Transverse colon (tissue), 4 donors: ENCODE measurements around the gene CXCR1. TPM values are rescaled to one million over a fixed set of nuclear protein-coding genes. Genes with fewer than 3 reads are reported as not detected.

Source experiments
- DNase-seq: peaks from one replicate; pipeline ENCODE4 v3.0.0-alpha.2; 2019
- H3K27ac ChIP-seq, 4 donors: fragments of 200-600 bp; sonication (generic); 2 replicates each; pipeline ENCODE4 v1.5.1; 2016 to 2018; ENCODE audit warnings: inconsistent platforms in 4 of 4
- H3K27me3 ChIP-seq: fragments of 200-600 bp; sonication (generic); 2 replicates; pipeline ENCODE4 v1.5.1; 2017; ENCODE audit warnings: inconsistent platforms
- H3K36me3 ChIP-seq, 4 donors: fragments of 200-600 bp; sonication (generic); 2 replicates each; pipeline ENCODE4 v1.5.1; 2017 to 2019; ENCODE audit warnings: inconsistent platforms in 4 of 4
- H3K4me1 ChIP-seq, 4 donors: fragments of 200-600 bp; sonication (generic); 2 replicates each; pipeline ENCODE4 v1.5.1; 2017 to 2020; ENCODE audit warnings: inconsistent platforms in 4 of 4
- H3K4me3 ChIP-seq, 4 donors: fragments of 200-600 bp; sonication (generic); 1 replicate in 1 of 4; 2 replicates in 3 of 4; pipeline versions ENCODE4 v1.5.1 to v1.6.1; 2017 to 2019; ENCODE audit warnings: inconsistent platforms in 4 of 4
- H3K9me3 ChIP-seq, 2 donors: fragments of 200-600 bp; sonication (generic); 2 replicates each; pipeline ENCODE4 v1.5.1; 2017 to 2019; ENCODE audit warnings: inconsistent platforms in 2 of 2
- CTCF ChIP-seq, 5 experiments: fragments of 200-600 bp in 3 of 5; fragments of 450-650 bp in 2 of 5; sonication (generic) in 3 of 5; IDR thresholded peaks; 1 replicate in 2 of 5; 2 replicates in 3 of 5; pipeline ENCODE4 v1.5.1; 2016 to 2017; ENCODE audit warnings: antibody characterized with exemption in 5 of 5, inconsistent platforms in 3 of 5, mild to moderate bottlenecking in 2 of 5, moderate library complexity in 1 of 5
- EP300 ChIP-seq: sonication (generic); formaldehyde crosslinking; IDR thresholded peaks from one replicate; pipeline ENCODE4 v1.6.1; 2017; ENCODE audit warnings: antibody characterized with exemption, low read depth
- POLR2A ChIP-seq: fragments of 450-650 bp; IDR thresholded peaks from one replicate; pipeline ENCODE4 v1.6.1; 2016; ENCODE audit warnings: antibody characterized with exemption, mild to moderate bottlenecking, moderate library complexity
- POLR2AphosphoS5 ChIP-seq, 3 donors: sonication (generic); formaldehyde crosslinking; IDR thresholded peaks; one replicate each; pipeline ENCODE4 v1.6.1; 2016; ENCODE audit warnings: antibody characterized with exemption in 3 of 3
- WGBS, 2 donors: methylation state at CpG; one replicate each; pipeline ENCODE4 v1.1.5; 2018; ENCODE audit warnings: low coverage in 1 of 2; 5-methylcytosine and 5-hydroxymethylcytosine counted together
- in situ Hi-C, 4 donors: fragments of 200-750 bp; cut with MboI; loops; one replicate each; pipeline versions ENCODE4 v1.15.0 to v1.15.1; 2017; ENCODE audit warnings: low sequenced_read_pairs in 3 of 4, low pct_ligation_motif_present in 1 of 4, low pct_unique_long_range_greater_than_20kb in 1 of 4
- intact Hi-C: fragments of 100-400 bp; cut with DNase I; formaldehyde crosslinking; loops from one replicate; pipeline ENCODE4 v1.15.1; 2023; ENCODE audit warnings: low total_unique reads
- total RNA-seq, 4 donors: library from RNA; depleted of rRNA; stranded (reverse); fragments of >200 nt; gene quantifications; one replicate each; pipeline ENCODE4 v1.1.0, GENCODE V29; 2016

CXCR1 gene
- total RNA-seq, 4 donors from 2014 or later = 0.14 TPM; not detected in 3

- Histone ChIP-seq H3K27ac (no peak overlapping the region), H3K4me3 (no peak overlapping the region), H3K9me3 (no peaks in the 10 kb centered on the region), H3K27me3 (no peaks in the 10 kb centered on the region), H3K36me3 (no peaks in the 10 kb centered on the region), H3K4me1 (no peaks in the 10 kb centered on the region)
- TF ChIP-seq POLR2AphosphoS5 (IDR thresholded peaks at IDR 0.05) = no peak
- TF ChIP-seq POLR2A = no peak
- TF ChIP-seq CTCF (IDR thresholded peaks at IDR 0.05) = no peak
- no peak for TF ChIP-seq EP300
- 45% methylated on average over 1 of the region's 1 CpG; no CpG with 5 or more reads in 1 of the 2 donors for WGBS, 2 donors
- intact Hi-C loops (no loop called here), in situ Hi-C loops (no loop called here)
- DNase-seq = no peak
Measured at GRCh38 chr2:218152777-218153176, 14.0 kb downstream of the CXCR1 start.

- no peaks in the 10 kb centered on the region for H3K4me1 ChIP-seq
- no peaks in the 10 kb centered on the region for H3K9me3 ChIP-seq
- no peak overlapping the region for H3K27ac ChIP-seq
- DNase-seq = no peak
- H3K27me3 ChIP-seq = no peaks in the 10 kb centered on the region
- H3K4me3 ChIP-seq = no peak overlapping the region
- in situ Hi-C loops (no loop called here), intact Hi-C loops (no loop called here)
- no peak for TF ChIP-seq CTCF (IDR thresholded peaks at IDR 0.05)
- no peak for TF ChIP-seq POLR2A
- no peak for TF ChIP-seq POLR2AphosphoS5 (IDR thresholded peaks at IDR 0.05)
- TF ChIP-seq EP300 = no peak
- H3K36me3 ChIP-seq = no peaks in the 10 kb centered on the region
- 86 to 95% methylated on average over 7 to 8 of the region's 8 CpGs for WGBS, 2 donors
Measured at GRCh38 chr2:218152172-218152571, 14.6 kb downstream of the CXCR1 start.

- no peak overlapping the region for H3K4me3 ChIP-seq
- H3K27ac ChIP-seq = no peak overlapping the region
- intact Hi-C loops (no loop called here), in situ Hi-C loops (no loop called here)
- TF ChIP-seq POLR2AphosphoS5 (IDR thresholded peaks at IDR 0.05) = no peak
- no peak for TF ChIP-seq POLR2A
- no peak for TF ChIP-seq CTCF (IDR thresholded peaks at IDR 0.05)
- TF ChIP-seq EP300 = no peak
- no peaks in the 10 kb centered on the region for H3K9me3 ChIP-seq
- no peak for DNase-seq
- H3K4me1 ChIP-seq = no peaks in the 10 kb centered on the region
- no peaks in the 10 kb centered on the region for H3K27me3 ChIP-seq
- no peaks in the 10 kb centered on the region for H3K36me3 ChIP-seq
- WGBS, 2 donors = 60 to 75% methylated on average over 2 to 5 of the region's 5 CpGs
Measured at GRCh38 chr2:218149848-218150440, 16.8 kb downstream of the CXCR1 start.

- H3K27ac ChIP-seq = no peak overlapping the region
- intact Hi-C loops (no loop called here), in situ Hi-C loops (no loop called here)
- TF ChIP-seq POLR2A (no peak), EP300 (no peak), POLR2AphosphoS5 (IDR thresholded peaks at IDR 0.05) (no peak), CTCF (IDR thresholded peaks at IDR 0.05) (no peak)
- no peaks in the 10 kb centered on the region for H3K27me3 ChIP-seq
- H3K36me3 ChIP-seq = no peaks in the 10 kb centered on the region
- H3K4me3 ChIP-seq = no peak overlapping the region
- WGBS, 2 donors = 64% methylated on average over 5 of the region's 5 CpGs; no CpG with 5 or more reads in 1 of the 2 donors
- no peaks in the 10 kb centered on the region for H3K9me3 ChIP-seq
- no peaks in the 10 kb centered on the region for H3K4me1 ChIP-seq
- no peak for DNase-seq
Measured at GRCh38 chr2:218149098-218149497, 17.7 kb downstream of the CXCR1 start.
